HepG2 (cell line): ENCODE results near the gene ATP9B. TPM values are rescaled to one million over a fixed set of nuclear protein-coding genes. Genes with fewer than 3 reads are reported as not detected.

Experiments
- ATAC-seq: fragments of 200-7000 bp; cut with Tn5 transposase; 3 replicates; pipeline ENCODE4 v1.9.1; 2020; ENCODE audit warnings: mild to moderate bottlenecking, moderate library complexity
- BruUV-seq: library from RNA; stranded (reverse); fragments of 400-500 nt; replicated peaks from 2 replicates; lab custom pipeline; 2021; lab: Mats Ljungman, UMichigan
- CTCF ChIA-PET: fragments of 300-600 bp; formaldehyde crosslinking; extraction: SDS; loops from one replicate; lab custom pipeline; 2021; ENCODE audit warnings: low total read pairs, inconsistent platforms, low intra/inter-chr PET ratio; lab: Yijun Ruan, JAX
- POLR2A ChIA-PET: fragments of 350-600 bp; sonication (Branson Sonifier 250); formaldehyde crosslinking; loops from one replicate; lab custom pipeline; 2020; ENCODE audit warnings: antibody characterized with exemption, inconsistent platforms; lab: Yijun Ruan, JAX
- DNase-seq: peaks from one replicate; pipeline ENCODE4 v3.0.0-alpha.2; 2015; ENCODE audit warnings: low spot score
- FAIRE-seq: peaks from 3 replicates; lab custom pipeline; 2011; peaks lifted over from hg19 to GRCh38; lab: Jason Lieb, UNC
- H2AFZ ChIP-seq: one replicate; pipeline ENCODE4 v1.6.1; 2011; ENCODE audit warnings: low read length, inconsistent platforms
- H3K27ac ChIP-seq: fragments of 300-600 bp; 3 replicates; pipeline ENCODE4 v1.8.0; 2011; ENCODE audit warnings: mixed run types, mild to moderate bottlenecking, mixed read lengths, low read length, inconsistent platforms; ENCODE audit not compliant: insufficient read depth; ENCODE audit errors: extremely low read length
- H3K27me3 ChIP-seq, 2 experiments: fragments of 200-600 bp in 1 of 2; 2 replicates in 1 of 2; 3 replicates in 1 of 2; pipeline versions ENCODE4 v1.6.0 to v1.8.0; 2011; ENCODE audit warnings: low read length in 2 of 2, mild to moderate bottlenecking in 2 of 2, moderate library complexity in 2 of 2, inconsistent platforms in 1 of 2; ENCODE audit not compliant: insufficient read depth in 2 of 2, control insufficient read depth in 1 of 2
- H3K36me3 ChIP-seq, 2 experiments: fragments of 200-600 bp in 1 of 2; replicated peaks in 1 of 2; 2 replicates in 1 of 2; 3 replicates in 1 of 2; pipeline versions ENCODE4 v1.5.1 to v1.8.0; 2011; ENCODE audit warnings: low read length in 2 of 2, inconsistent platforms in 1 of 2; ENCODE audit not compliant: insufficient read depth in 2 of 2, control insufficient read depth in 1 of 2
- H3K4me1 ChIP-seq: 2 replicates; pipeline ENCODE4 v1.5.1; 2012; ENCODE audit warnings: low read length, inconsistent platforms; ENCODE audit not compliant: insufficient read depth
- H3K4me2 ChIP-seq: 2 replicates; pipeline ENCODE4 v1.6.0; 2011; ENCODE audit warnings: low read depth, low read length, inconsistent platforms
- H3K4me3 ChIP-seq, 3 experiments: fragments of 200-600 bp in 1 of 3; sonication (generic), shearing (Covaris generic) in 1 of 3; replicated peaks in 1 of 3; 2 replicates each; pipeline ENCODE4 v1.5.1; 2011 to 2016; ENCODE audit warnings: low read length in 3 of 3, inconsistent platforms in 2 of 3, low read depth in 2 of 3, mild to moderate bottlenecking in 2 of 3, control low read depth in 1 of 3, mixed read lengths in 1 of 3; ENCODE audit not compliant: insufficient read depth in 1 of 3
- H3K79me2 ChIP-seq: one replicate; pipeline ENCODE4 v1.6.1; 2011; ENCODE audit warnings: low read length, inconsistent platforms; ENCODE audit not compliant: insufficient read depth
- H3K9ac ChIP-seq: 2 replicates; pipeline ENCODE4 v1.6.0; 2011; ENCODE audit warnings: mild to moderate bottlenecking, low read depth, low read length, inconsistent platforms; ENCODE audit not compliant: insufficient read depth
- H3K9me3 ChIP-seq: 2 replicates; pipeline ENCODE4 v1.5.1; 2012; ENCODE audit warnings: mild to moderate bottlenecking, low read length
- H4K20me1 ChIP-seq: 2 replicates; pipeline ENCODE4 v1.6.0; 2011; ENCODE audit warnings: inconsistent platforms, mild to moderate bottlenecking, low read length, moderate library complexity; ENCODE audit not compliant: insufficient read depth
- BORCS8-MEF2B ChIP-seq: sonication (generic); formaldehyde crosslinking; IDR thresholded peaks from 2 replicates; pipeline ENCODE4 v1.8.0; 2022; ENCODE audit warnings: mild to moderate bottlenecking, missing genetic modification reagents
- EP300 ChIP-seq, 3 experiments: sonication (generic) in 1 of 3; formaldehyde crosslinking in 1 of 3; IDR thresholded peaks; 2 replicates each; pipeline versions ENCODE4 v1.5.1 to v1.6.1; 2011 to 2020; ENCODE audit warnings: low read depth in 2 of 3, low read length in 2 of 3, borderline replicate concordance in 1 of 3, improper control_type of control experiment in 1 of 3, mild to moderate bottlenecking in 1 of 3, missing genetic modification reagents in 1 of 3, moderate library complexity in 1 of 3
- FOSL1 ChIP-seq: sonication (generic); formaldehyde crosslinking; IDR thresholded peaks from 2 replicates; pipeline ENCODE4 v1.9.0; 2021; ENCODE audit warnings: missing genetic modification reagents, borderline replicate concordance
- MTF1 ChIP-seq: sonication (generic); formaldehyde crosslinking; IDR thresholded peaks from 2 replicates; pipeline ENCODE4 v1.5.0; 2020; ENCODE audit warnings: missing genetic modification reagents
- NFYC ChIP-seq: IDR thresholded peaks from 2 replicates; pipeline ENCODE4 v1.6.1; 2016; ENCODE audit warnings: missing genetic modification reagents, missing compliant biosample characterization
- PHB2 ChIP-seq: fragments of 450-650 bp; IDR thresholded peaks from 2 replicates; pipeline ENCODE4 v1.6.1; 2018; ENCODE audit not compliant: partially characterized antibody
- POLR2AphosphoS5 ChIP-seq: IDR thresholded peaks from 2 replicates; pipeline ENCODE4 v1.6.1; 2012; ENCODE audit warnings: low read depth, low read length
- RXRA ChIP-seq: sonication (generic); formaldehyde crosslinking; IDR thresholded peaks from 2 replicates; pipeline ENCODE4 v1.5.1; 2020; ENCODE audit warnings: missing genetic modification reagents
- RXRB ChIP-seq: IDR thresholded peaks from 2 replicates; pipeline ENCODE4 v1.6.1; 2016; ENCODE audit warnings: borderline replicate concordance, missing genetic modification reagents, missing compliant biosample characterization
- SNAPC5 ChIP-seq: sonication (generic); formaldehyde crosslinking; IDR thresholded peaks from 2 replicates; pipeline ENCODE4 v1.8.1; 2023; ENCODE audit warnings: mild to moderate bottlenecking, missing genetic modification reagents, borderline replicate concordance
- TRIM24 ChIP-seq: sonication (generic); formaldehyde crosslinking; IDR thresholded peaks from 2 replicates; pipeline ENCODE4 v1.8.0; 2022; ENCODE audit warnings: mild to moderate bottlenecking, missing genetic modification reagents
- ZFAT ChIP-seq: sonication (generic); formaldehyde crosslinking; conservative IDR thresholded peaks from 2 replicates; pipeline ENCODE4 v1.8.1; 2023; ENCODE audit warnings: missing genetic modification reagents, inconsistent platforms
- ZFP36 ChIP-seq: fragments of 150-350 bp; IDR thresholded peaks from 2 replicates; pipeline ENCODE4 v1.6.1; 2018; ENCODE audit warnings: borderline replicate concordance, low read length, low read depth; ENCODE audit not compliant: partially characterized antibody
- ZNF224 ChIP-seq: sonication (generic); formaldehyde crosslinking; IDR thresholded peaks from 2 replicates; pipeline ENCODE4 v1.5.0; 2020; ENCODE audit warnings: mild to moderate bottlenecking, missing genetic modification reagents
- ZNF232 ChIP-seq: sonication (generic); formaldehyde crosslinking; IDR thresholded peaks from 2 replicates; pipeline ENCODE4 v1.4.0; 2020; ENCODE audit warnings: missing genetic modification reagents, borderline replicate concordance
- ZNF605 ChIP-seq: sonication (generic); formaldehyde crosslinking; IDR thresholded peaks from 2 replicates; pipeline ENCODE4 v1.8.0; 2022; ENCODE audit warnings: mild to moderate bottlenecking, missing genetic modification reagents
- ZNF614 ChIP-seq: IDR thresholded peaks from 2 replicates; pipeline ENCODE4 v1.6.1; 2018; ENCODE audit warnings: missing biosample characterization, missing genetic modification reagents, inconsistent platforms, borderline replicate concordance
- ZNF678 ChIP-seq: sonication (generic); formaldehyde crosslinking; IDR thresholded peaks from 2 replicates; pipeline ENCODE4 v1.4.0; 2020; ENCODE audit warnings: mild to moderate bottlenecking, missing genetic modification reagents
- ZNF7 ChIP-seq: IDR thresholded peaks from 2 replicates; pipeline ENCODE4 v1.6.1; 2016; ENCODE audit warnings: missing biosample characterization, missing genetic modification reagents
- ZNF75D ChIP-seq: sonication (generic); formaldehyde crosslinking; IDR thresholded peaks from 2 replicates; pipeline ENCODE4 v1.8.1; 2023; ENCODE audit warnings: missing genetic modification reagents, mild to moderate bottlenecking, borderline replicate concordance
- WGBS: methylation state at CpG from one replicate; pipeline ENCODE4 v1.1.6; 2017; ENCODE audit warnings: low lambda C conversion rate; 5-methylcytosine and 5-hydroxymethylcytosine counted together
- in situ Hi-C: cut with HindIII; loops from 2 replicates; pipeline ENCODE4 v1.10.0; 2017; ENCODE audit warnings: low pct_unique_long_range_greater_than_20kb; ENCODE audit not compliant: extremely low pct_ligation_motif_present
- intact Hi-C: fragments of 100-400 bp; cut with micrococcal nuclease; formaldehyde crosslinking; loops from one replicate; pipeline ENCODE4 v1.10.0; 2022; ENCODE audit not compliant: unreplicated experiment
- polyA plus RNA-seq, 8 experiments: library from polyadenylated mRNA; depleted of rRNA in 3 of 8; stranded (reverse) in 7 of 8; unstranded in 1 of 8; fragments of >200 nt; fragmentation: Illumina TruSeq in 4 of 8; extraction: Trizol in 4 of 8; gene quantifications; 2 replicates each; pipeline versions ENCODE4 v1.2.1 to v1.2.3, GENCODE V29; 2011 to 2016; ENCODE audit warnings: low read depth in 4 of 8, missing spikeins in 1 of 8, mixed read lengths in 1 of 8; ENCODE audit not compliant: insufficient read depth in 1 of 8
- total RNA-seq, 5 experiments: library from RNA; depleted of rRNA; stranded (reverse); fragments of >200 nt; fragmentation: Illumina TruSeq; extraction: Trizol; gene quantifications; 2 replicates each; pipeline ENCODE4 v1.2.3, GENCODE V29; 2016; ENCODE audit warnings: low read depth in 1 of 5

ATP9B gene
- total and polyA plus RNA-seq, 2 of the 13 experiments (the other 11 are each of a cell fraction or from before 2014, with no cell fraction given), result 10.8 to 11.3 TPM

GRCh38 chr18:79108549-79109215, 39.5 kb downstream of the ATP9B start:
- no peak overlapping the region for H3K4me2 ChIP-seq
- H3K27ac ChIP-seq, result no peak overlapping the region
- no peaks in the 10 kb centered on the region for H4K20me1 ChIP-seq
- H2AFZ ChIP-seq, result no peak overlapping the region
- in situ Hi-C loops, result no loop called here
- TF ChIP-seq ZNF232 (no peak), ZNF224 (CRISPR knock-in tag) (no peak), SNAPC5 (CRISPR knock-in tag) (no peak), ZNF75D (no peak), ZNF678 (CRISPR knock-in tag) (no peak), EP300 (IDR thresholded peaks at IDR 0.05; ENCODE audit: low read depth in 2 of 2, low read length in 2 of 2) (no peak), EP300 (CRISPR knock-in tag; IDR thresholded peaks at IDR 0.05; ENCODE audit: borderline replicate concordance) (no peak), ZNF7 (CRISPR knock-in tag) (no peak), MTF1 (CRISPR knock-in tag) (no peak), ZNF605 (CRISPR knock-in tag) (no peak), TRIM24 (CRISPR knock-in tag) (no peak), ZNF614 (CRISPR knock-in tag) (no peak), ZFAT (CRISPR knock-in tag) (no peak), RXRB (CRISPR knock-in tag) (no peak), POLR2AphosphoS5 (no peak), FOSL1 (CRISPR knock-in tag) (no peak), PHB2 (no peak), NFYC (CRISPR knock-in tag) (no peak), BORCS8-MEF2B (no peak), RXRA (CRISPR knock-in tag) (no peak), ZFP36 (no peak)
- TF ChIP-seq, all 625 proteins: peak for 0
- no TSS peak for BruUV-seq
- Histone ChIP-seq H3K9me3 (no peaks in the 10 kb centered on the region), H3K4me3 (no peak overlapping the region), H3K36me3 (peaks cover 3 to 4% of the 10 kb centered on the region in 2 experiments; a peak in 4 of 5 replicates), H3K27me3 (no peaks in the 10 kb centered on the region), H3K79me2 (peaks cover 7% of the 10 kb centered on the region), H3K9ac (no peak overlapping the region), H3K4me1 (peaks cover 24% of the 10 kb centered on the region)
- no peak for DNase-seq
- ChIA-PET CTCF (no interaction called here), POLR2A (no interaction called here)
- no peak for ATAC-seq
- FAIRE-seq, result no peak
- 82% methylated on average over 7 of the region's 7 CpGs for WGBS
- intact Hi-C loops, result no loop called here
